Brain microvascular endothelial cell (primary cell): Measurements from ENCODE around the gene ALAS2.

Experiments used
- DNase-seq: peaks from one replicate; pipeline ENCODE4 v3.0.0-alpha.2; 2020
- H3K27ac ChIP-seq: fragments of 250-450 bp; sonication (Bioruptor Pico); 2 replicates; pipeline ENCODE4 v1.5.1; 2020; ENCODE audit warnings: mild to moderate bottlenecking, moderate library complexity
- H3K27me3 ChIP-seq: fragments of 250-450 bp; sonication (Bioruptor Pico); replicated peaks from 2 replicates; pipeline ENCODE4 v1.5.1; 2020; ENCODE audit warnings: mild to moderate bottlenecking
- H3K36me3 ChIP-seq: fragments of 250-450 bp; sonication (Bioruptor Pico); replicated peaks from 2 replicates; pipeline ENCODE4 v1.5.1; 2020; ENCODE audit warnings: mild to moderate bottlenecking
- H3K4me3 ChIP-seq: 2 replicates; pipeline ENCODE4 v1.5.1; 2011; ENCODE audit warnings: low read depth, mild to moderate bottlenecking, control low read depth, low read length, moderate library complexity
- in situ Hi-C: cut with HindIII; loops from 2 replicates; pipeline ENCODE4 v1.10.0; 2017; ENCODE audit warnings: low sequenced_read_pairs, low pct_ligation_motif_present
- TF ChIP-seq, protein P1 (sequence below): IDR thresholded peaks from 2 replicates; pipeline ENCODE4 v1.5.1; 2011; ENCODE audit warnings: low read depth, mild to moderate bottlenecking, moderate library complexity, low read length, control low read depth, inconsistent platforms; ENCODE audit errors: missing control alignments

The ALAS2 gene

DNA sequence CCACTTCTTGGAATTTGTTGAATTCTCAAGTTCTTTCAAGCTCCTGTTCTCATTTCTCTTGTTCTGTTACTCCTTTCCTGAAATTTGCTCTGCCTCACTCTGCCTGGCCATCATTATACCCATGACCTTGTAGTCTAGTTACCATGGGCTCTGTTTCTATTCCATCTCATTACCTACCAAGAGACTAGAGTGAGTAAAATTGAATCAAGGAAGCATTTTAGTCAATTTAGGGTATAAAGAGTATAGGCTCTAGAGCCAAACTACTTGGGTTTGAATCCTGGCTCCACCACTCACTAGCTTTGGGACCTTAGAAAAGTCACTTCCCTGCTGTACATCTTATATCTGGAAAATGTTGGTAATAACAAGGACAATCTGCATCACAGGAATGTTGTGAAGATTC, 2.2 kb downstream of the ALAS2 start:
- H3K36me3 ChIP-seq = no peaks in the 10 kb centered on the region
- DNase-seq = no peak
- H3K4me3 ChIP-seq = no peak overlapping the region
- no peak overlapping the region for H3K27ac ChIP-seq
- in situ Hi-C loops = no loop called here
- no peaks in the 10 kb centered on the region for H3K27me3 ChIP-seq
- TF ChIP-seq, protein P1, sequence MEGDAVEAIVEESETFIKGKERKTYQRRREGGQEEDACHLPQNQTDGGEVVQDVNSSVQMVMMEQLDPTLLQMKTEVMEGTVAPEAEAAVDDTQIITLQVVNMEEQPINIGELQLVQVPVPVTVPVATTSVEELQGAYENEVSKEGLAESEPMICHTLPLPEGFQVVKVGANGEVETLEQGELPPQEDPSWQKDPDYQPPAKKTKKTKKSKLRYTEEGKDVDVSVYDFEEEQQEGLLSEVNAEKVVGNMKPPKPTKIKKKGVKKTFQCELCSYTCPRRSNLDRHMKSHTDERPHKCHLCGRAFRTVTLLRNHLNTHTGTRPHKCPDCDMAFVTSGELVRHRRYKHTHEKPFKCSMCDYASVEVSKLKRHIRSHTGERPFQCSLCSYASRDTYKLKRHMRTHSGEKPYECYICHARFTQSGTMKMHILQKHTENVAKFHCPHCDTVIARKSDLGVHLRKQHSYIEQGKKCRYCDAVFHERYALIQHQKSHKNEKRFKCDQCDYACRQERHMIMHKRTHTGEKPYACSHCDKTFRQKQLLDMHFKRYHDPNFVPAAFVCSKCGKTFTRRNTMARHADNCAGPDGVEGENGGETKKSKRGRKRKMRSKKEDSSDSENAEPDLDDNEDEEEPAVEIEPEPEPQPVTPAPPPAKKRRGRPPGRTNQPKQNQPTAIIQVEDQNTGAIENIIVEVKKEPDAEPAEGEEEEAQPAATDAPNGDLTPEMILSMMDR = no peak

DNA sequence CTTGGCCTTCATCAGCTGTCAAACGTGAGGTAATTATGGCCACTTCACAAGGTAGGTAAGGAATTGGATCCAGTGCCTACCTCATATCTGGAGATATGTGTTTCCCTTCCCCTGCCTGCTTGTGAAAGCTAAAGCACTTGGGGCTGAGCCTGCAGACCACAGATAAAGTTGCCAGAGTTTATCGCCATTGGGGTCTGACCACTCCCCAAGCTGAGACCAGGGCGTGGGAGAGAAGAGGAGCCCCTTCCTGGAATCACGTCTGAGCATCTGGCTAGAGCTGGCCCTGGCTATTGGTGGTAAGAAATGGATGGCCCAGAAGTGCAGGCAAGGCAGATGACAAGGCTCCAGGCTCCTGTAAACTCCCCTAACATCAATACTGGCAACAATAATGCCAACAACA, 2.7 kb downstream of the ALAS2 start:
- TF ChIP-seq, protein P1 = no peak
- no peaks in the 10 kb centered on the region for H3K27me3 ChIP-seq
- no peak overlapping the region for H3K4me3 ChIP-seq
- no peaks in the 10 kb centered on the region for H3K36me3 ChIP-seq
- no peak for DNase-seq
- in situ Hi-C loops = no loop called here
- H3K27ac ChIP-seq = no peak overlapping the region

DNA sequence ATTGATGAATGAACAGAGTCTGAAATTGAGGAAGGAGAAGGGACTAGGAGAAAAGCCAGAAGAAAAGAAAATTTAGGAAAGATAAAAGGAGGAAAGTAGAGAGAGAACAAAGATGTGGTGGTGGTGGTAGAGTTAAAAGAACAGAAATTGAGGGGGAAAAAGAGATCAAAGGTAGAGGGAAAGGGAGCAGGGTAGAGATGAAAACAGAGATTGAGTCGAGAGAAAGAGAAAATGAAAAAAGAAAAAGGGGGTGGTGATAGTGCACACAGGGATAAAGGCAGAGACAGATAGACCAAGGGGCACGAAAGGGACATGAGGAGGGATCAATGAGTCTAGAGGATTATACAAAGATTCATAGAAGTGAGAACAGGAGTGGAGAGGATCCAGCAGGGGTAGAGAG, 3.9 kb downstream of the ALAS2 start:
- Histone ChIP-seq H3K27ac (no peak overlapping the region), H3K27me3 (no peaks in the 10 kb centered on the region), H3K4me3 (no peak overlapping the region), H3K36me3 (no peaks in the 10 kb centered on the region)
- TF ChIP-seq, protein P1 = no peak
- in situ Hi-C loops = no loop called here
- DNase-seq = no peak

DNA sequence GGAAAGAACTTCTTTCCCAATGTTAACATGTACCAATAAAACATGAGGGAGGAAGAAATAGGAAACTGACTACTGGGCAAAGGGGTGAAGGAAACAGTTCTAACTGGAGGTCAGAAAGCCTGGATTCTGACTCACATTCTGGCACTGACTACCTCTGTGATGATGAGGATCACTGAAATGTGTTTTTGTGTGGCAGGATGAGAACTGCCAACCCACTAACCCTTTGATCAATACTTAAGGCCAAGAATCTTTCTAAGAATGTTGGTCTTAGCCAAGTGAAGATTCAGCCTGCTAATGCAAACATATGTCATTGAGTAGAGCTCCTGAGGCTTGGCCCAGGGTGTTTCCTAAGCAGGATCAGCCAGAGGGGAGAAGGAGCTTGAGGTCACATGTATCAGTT, 4.6 kb downstream of the ALAS2 start:
- no peak overlapping the region for H3K4me3 ChIP-seq
- no peaks in the 10 kb centered on the region for H3K36me3 ChIP-seq
- no peak for DNase-seq
- in situ Hi-C loops = no loop called here
- no peak overlapping the region for H3K27ac ChIP-seq
- no peaks in the 10 kb centered on the region for H3K27me3 ChIP-seq
- TF ChIP-seq, protein P1 = no peak

DNA sequence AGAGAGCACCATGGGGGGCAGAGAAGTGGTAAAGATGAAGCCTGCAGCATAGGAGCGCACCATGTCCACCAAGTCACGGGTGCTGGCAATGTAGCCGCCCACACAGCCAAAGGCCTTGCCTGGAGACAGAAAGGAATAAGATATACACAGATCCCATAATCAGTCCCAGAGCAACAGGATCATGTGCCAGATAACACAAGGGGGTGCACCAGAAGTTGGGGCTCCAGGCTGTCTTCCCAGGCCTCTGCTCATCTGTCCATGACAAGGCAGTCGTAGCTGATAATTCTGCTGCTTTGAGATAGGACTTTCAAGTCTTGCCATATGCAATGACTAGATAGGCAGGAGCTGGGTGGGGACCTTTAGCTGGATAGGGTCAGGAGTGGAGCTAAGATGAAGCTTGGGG, 15.9 kb downstream of the ALAS2 start:
- no peak for DNase-seq
- no peak overlapping the region for H3K27ac ChIP-seq
- in situ Hi-C loops = no loop called here

DNA sequence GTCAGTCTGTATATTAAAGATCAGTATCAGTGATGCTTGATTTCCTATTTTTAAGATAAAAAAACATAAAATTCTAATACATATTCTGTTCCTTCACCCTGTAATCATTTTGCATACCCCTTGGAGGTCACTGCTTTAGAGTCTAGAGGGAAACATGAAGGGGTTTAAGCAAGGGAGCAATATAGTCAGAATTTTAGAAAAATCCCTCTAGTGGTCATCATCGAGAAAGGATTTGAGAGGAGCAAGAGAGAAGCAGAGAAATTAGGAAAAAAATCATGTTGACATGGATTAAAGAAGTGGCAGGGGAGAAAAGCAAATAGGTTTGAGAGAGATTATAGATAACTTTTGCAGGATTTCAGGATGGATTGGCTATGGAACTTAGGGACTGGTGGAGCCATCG, 19.5 kb downstream of the ALAS2 start:
- TF ChIP-seq, protein P1 = peak; percentile 30
- no peaks in the 10 kb centered on the region for H3K36me3 ChIP-seq
- in situ Hi-C loops = no loop called here
- H3K27me3 ChIP-seq = no peaks in the 10 kb centered on the region
- DNase-seq = no peak
- no peak overlapping the region for H3K4me3 ChIP-seq
- H3K27ac ChIP-seq = no peak overlapping the region

More for the DNA sequence above, 15.9 kb downstream of the ALAS2 start:
- Histone ChIP-seq H3K4me3 (no peak overlapping the region), H3K36me3 (no peaks in the 10 kb centered on the region), H3K27me3 (no peaks in the 10 kb centered on the region)
- TF ChIP-seq, protein P1 = no peak
